AG09319 (cell line): ENCODE data around the gene JHY.

ENCODE experiments used
- DNase-seq: peaks from one replicate; pipeline ENCODE4 v3.0.0-alpha.2; 2010; ENCODE audit warnings: low read depth; ENCODE audit errors: extremely low read depth
- CTCF ChIP-seq: IDR thresholded peaks from 2 replicates; pipeline ENCODE4 v1.5.1; 2011; ENCODE audit warnings: low read depth, mild to moderate bottlenecking, inconsistent platforms, low read length, moderate library complexity

The JHY gene

GRCh38 chr11:122978299-122978620 is 95.7 kb downstream of the JHY start:
- TF ChIP-seq CTCF, result no peak
- no peak for DNase-seq

- no peak for DNase-seq
- TF ChIP-seq CTCF, result no peak
Observed at GRCh38 chr11:122979103-122979814, 96.7 kb downstream of the JHY start.

- no peak for TF ChIP-seq CTCF
Observed at GRCh38 chr11:122979815-122980595, 97.4 kb downstream of the JHY start.

GRCh38 chr11:122981388-122982264 is 99.1 kb downstream of the JHY start, which contains the start of gene BSX:
Gene BSX (minus strand): TSS chr11:122981834. CDS start chr11:122981671, 163 bp downstream.
- no peak for TF ChIP-seq CTCF
- no peak for DNase-seq

More at GRCh38 chr11:122979815-122980595, 97.4 kb downstream of the JHY start:
- DNase-seq, result no peak

- no peak for TF ChIP-seq CTCF
- no peak for DNase-seq
Observed at GRCh38 chr11:122983438-122984185, 101.1 kb downstream of the JHY start.

GRCh38 chr11:122984186-122985011 is 101.8 kb downstream of the JHY start:
- TF ChIP-seq CTCF, result no peak
- no peak for DNase-seq
